ENCODE results near the gene PTPRN2.
"Not testable (repeated sequence)": the region's sequence is repeated elsewhere in the genome, so short reads cannot be mapped to it uniquely, and the experiment has no call there.

The PTPRN2 gene

DNA sequence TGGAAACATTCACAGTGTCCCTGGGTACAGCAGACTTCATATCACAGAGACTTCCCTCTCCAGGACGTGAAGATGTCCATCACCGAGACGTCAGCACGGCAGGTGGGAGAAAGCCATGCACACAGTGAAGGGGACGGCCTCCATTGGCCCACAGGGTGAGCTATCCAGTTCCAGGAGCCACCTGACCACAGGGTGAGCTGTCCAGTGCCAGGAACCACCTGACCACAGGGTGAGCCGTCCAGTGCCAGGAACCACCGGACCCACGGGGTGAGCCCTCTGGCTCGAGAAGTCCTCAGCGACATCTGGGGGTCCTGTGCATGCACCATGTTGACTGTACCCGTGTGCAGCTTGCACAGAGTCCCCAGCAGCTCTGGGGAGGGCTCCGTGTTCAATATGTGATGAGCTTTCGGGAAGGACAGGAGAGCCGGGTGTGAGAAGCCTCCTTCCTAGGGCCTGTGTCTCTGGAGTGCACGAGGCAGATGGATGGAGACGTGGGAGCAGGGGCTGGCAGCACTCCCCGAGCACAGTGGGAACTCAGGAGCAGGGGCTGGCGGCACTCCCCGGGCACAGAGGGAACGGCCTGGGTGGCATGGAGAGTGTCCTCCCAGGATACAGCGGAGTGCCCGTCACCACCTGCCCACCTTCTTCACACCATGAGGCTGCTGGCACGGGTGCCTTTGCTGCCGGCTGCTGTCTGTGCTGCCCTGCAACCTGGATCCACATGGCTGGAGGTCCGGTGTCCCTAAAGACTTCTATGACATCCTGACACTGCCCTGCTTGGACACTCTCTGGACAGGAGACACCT is 634.6 kb downstream of the PTPRN2 start:
- no peak for DNase-seq

DNA sequence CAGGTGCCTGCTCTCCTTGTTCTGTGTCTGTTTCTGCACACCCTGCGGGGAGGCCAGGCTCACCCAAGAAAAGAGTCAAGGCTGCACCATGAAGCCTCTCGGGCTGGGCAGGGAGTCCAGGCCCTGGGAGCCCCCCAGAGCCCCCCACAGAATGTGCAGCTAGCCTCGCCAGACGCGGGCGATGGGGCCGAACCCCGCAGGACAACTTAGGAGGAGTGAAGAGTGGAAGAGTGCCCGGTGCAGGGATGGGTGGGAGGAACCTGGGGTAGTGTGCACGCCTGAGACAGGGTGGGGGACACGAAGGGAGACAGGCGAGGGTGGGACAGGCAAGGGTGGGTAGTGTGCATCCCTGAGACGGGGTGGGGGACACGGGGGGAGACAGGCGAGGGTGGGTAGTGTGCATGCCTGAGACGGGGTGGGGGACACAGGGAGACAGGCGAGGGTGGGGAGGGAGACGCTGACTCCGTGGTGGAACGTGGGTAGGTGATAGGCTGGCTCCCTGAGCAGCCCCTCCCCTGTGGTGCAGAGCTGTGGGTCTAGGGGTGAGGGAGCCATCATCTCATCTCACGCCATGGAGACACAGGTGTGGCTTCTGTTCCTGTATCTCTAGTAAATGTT is 635.5 kb downstream of the PTPRN2 start:
- DNase-seq = no peak

DNA sequence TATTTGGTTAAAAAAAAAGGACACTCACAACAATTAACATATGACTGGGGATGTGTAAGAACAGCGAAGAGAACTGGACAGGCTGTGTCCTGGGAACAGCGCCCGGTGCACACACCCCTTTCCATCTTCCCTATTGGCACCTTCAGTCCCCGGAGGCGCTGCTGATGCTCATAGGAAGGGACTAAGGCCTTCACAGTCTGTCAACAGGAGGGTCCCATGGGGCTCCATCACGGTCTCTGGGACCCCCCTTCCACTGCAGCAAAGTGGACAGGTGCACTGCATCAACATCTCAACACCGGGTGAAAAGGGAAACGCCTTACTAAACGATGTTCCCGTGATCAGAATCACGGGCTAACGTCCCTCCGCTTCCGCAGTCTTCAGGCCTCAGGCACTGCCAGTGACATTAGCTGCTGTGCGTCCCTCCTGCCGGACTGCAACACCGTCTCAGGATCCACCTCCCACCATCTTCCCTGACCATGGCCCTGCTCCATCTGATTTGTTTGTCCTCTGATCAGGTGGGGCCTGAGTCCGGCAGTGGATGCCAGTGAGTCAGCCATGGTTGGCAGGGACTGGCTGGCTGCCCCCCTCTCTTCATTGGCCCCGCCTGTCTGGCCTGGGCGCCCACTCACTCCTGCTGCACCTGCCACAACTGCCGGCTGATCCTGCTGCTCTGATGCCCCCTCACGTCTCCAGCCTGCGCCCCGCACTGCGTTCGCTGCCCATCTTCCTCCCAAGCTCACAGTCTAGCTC is 636.1 kb downstream of the PTPRN2 start:
- no peak for DNase-seq

DNA sequence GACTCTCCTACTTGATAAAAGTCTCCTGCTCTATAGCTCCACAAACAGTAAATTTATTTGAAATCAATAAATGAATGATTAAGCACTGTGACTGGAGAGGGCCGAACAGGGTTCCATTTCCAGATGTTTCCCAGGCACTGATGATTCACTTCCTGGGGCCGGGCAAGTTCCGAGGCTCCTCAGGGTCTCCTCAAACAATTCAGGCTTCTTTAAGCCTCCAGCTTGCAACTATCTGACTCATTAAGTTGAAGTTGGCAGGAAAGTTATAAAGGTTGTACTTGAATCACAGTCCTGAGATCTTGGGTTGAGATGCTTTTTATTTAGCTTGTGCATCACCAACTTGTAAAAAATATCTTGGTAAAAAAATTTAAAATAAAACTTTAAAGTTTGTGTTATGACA is 637.9 kb downstream of the PTPRN2 start:
- DNase-seq = no peak

DNA sequence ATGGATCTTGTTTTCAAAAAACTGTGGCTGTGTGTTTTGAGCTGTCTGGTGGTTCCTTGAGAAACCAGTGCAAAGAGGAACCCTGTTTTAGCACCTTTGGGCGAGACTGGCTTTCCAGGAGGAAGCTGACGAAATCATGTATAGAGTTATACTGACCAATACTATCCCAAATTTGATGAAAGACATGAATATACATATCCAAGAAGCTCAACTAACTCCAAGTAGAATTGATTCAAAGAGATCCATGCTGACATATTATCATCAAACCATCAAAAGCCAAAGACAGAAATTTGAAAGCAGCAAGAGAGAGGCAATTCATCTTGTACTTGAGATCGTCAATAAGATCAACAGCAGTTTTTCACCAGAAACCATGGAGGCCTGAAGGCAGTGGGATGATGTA is 640.1 kb downstream of the PTPRN2 start:
- DNase-seq = no peak

- DNase-seq = no peak
These were observed 641.1 kb downstream of the PTPRN2 start for GRCh38 chr7:157946398-157947060.

DNA sequence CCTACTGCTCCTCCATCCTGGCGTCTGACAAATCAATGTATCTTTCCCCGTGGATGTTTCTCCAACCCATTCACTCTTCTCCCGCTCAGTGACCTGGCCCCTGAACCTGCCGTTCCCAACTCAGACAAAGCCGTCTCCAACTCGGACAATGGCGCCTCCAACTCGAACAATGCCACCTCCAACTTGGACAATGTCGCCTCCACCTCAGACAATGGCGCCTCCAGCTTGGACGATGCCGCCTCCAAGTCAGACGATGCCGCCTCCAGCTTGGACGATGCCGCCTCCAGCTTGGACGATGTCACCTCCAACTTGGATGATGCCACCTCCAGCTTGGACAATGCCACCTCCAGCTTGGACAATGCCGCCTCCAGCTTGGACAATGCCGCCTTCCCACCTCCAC is 642.2 kb downstream of the PTPRN2 start:
- DNase-seq = no peak

GRCh38 chr7:157944734-157945291 is 642.8 kb downstream of the PTPRN2 start:
- no peak for DNase-seq

DNA sequence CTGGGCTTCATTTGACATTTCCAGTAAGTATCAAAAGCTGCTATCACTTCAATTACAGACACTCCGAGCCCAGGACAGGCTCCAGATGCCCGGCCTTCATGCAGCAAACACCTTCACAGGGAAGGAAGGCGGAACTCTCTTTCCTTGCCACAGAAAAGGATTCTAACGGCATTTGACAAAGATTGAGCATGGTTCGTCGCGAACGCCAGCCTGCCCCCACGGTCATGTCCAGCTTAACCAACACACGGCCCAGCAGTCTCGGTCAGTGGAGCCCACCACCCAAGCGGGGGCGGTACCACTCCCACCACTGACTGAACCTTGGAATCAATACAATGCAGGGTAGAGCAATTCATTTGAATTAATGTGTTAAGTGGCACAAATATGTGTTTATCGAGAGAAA is 643.6 kb downstream of the PTPRN2 start:
- DNase-seq = no peak

GRCh38 chr7:157943561-157943960 is 644.1 kb downstream of the PTPRN2 start:
- no peak for DNase-seq

DNA sequence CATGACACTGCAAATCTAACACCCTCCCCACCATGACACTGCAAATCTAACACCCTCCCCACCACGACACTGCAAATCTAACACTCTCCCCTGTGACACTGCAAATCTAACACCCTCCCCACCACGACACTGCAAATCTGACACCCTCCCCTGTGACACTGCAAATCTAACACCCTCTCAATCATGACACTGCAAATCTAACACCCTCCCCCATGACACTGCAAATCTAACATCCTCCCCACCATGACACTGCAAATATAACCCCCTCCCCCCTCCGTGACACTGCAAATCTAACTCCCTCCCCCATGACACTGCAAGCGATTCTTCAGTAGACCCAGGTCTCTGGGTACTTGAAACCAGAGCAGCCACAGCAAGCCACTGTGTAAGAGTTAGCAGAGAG is 646.4 kb downstream of the PTPRN2 start:
- DNase-seq = no peak

DNA sequence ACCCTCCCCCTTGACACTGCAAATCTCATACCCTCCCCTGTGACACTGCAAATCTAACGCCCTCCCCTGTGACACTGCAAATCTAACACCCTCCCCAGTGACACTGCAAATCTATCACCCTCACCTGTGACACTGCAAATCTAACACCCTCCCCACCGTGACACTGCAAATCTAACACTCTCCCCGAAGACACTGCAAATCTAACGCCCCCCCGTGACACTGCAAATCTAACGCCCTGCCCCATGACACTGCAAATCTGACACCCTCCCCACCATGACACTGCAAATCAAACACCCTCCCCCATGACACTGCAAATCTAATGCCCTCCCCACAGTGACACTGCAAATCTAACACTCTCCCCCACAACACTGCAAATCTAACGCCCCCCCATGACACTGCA is 647.1 kb downstream of the PTPRN2 start:
- DNase-seq = no peak

- DNase-seq = no peak
These were observed 649.4 kb downstream of the PTPRN2 start for GRCh38 chr7:157938211-157938610.

GRCh38 chr7:157937406-157937805 is 650.2 kb downstream of the PTPRN2 start:
- no peak for DNase-seq

DNA sequence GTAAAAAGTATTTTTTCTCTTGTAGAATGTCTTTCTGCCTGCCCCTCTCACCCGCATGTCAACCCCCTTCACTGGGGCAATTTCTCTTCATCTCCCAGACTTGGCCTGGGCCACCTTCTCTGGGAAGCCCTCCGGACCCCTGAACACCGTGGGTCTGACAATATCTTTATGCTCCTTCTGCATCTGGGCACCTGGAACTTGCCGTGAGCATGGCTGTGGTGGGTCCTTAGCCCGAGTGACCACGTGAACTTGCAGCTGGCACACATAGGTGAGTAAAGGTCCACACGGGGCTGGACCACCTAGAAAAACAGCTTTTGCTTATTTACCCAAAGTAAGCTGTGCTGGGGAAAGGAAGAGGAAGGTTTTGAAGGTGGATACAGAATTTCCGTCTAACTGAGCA is 650.6 kb downstream of the PTPRN2 start:
- DNase-seq = no peak

DNA sequence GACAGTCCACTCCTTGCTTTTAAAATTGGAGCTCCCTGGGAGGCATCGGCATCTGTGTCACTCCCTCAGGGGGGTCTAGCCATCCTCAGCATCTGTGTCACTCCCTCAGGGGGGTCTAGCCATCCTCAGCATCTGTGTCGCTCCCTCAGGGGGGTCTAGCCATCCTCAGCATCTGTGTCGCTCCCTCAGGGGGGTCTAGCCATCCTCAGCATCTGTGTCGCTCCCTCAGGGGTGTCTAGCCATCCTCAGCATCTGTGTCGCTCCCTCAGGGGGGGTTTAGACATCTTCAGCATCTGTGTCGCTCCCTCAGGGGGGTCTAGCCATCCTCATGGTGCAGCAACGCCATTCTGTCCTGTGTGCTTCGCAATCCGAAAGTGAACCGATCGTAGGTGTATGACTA is 651.9 kb downstream of the PTPRN2 start:
- not testable (repeated sequence) for DNase-seq

- DNase-seq = not testable (repeated sequence)
These were observed 654.1 kb downstream of the PTPRN2 start for GRCh38 chr7:157933219-157934155.

DNA sequence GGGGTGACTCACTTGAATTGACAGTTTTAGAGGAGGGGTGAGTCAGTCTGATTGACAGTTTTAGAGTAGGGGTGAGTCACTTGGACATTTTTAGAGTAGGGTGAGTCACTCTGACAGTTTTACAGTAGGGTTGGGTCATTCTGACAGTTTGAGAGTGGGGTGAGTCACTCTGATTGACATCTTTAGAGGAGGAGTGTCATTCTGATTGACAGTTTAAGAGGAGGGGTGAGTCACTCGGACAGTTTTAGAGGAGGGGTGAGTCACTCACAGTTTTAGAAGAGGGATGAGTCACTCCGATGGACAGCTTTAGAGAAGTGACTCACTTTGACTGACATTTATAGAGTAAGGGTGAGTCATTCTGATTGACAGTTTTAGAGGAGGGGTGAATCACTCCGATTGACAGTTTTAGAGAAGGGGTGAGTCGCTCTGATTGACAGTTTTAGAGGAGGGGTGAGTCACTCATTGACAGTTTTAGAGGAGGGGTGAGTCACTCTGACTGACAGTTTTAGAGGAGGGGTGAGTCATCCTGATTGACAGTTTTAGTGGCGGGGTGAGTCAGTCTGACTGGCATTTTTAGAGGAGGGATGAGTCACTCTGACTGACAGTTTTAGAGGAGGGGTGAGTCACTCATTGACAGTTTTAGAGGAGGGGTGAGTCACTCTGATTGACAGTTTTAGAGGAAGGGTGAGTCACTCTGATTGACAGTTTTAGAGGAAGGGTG is 655.0 kb downstream of the PTPRN2 start:
- DNase-seq = no peak

DNA sequence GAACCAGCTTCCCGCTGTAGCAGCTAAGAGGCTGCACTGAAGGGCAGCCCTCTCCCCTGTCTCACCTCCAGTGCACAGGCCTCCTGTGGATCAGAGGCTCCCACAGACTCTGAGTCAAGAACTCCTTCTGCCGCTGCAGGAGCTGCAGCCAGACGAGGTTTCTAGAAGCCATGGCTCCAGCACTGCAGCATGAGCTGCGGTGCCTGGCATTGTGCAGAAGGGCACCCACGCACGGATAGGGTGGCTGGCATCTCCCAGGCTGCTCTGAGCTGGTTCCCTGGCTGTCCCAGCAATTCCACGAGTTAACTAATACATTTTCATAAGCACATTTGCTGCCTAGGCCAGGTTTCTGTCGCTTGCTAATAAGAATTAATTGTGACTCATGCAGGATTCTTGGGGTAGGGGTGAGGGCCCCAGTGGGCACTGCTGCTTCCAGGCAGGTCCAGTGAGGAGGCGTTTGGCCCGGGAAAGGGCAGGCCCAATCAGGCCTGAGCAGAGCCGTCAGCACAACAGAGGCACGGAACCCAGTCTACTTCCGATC is 656.6 kb downstream of the PTPRN2 start:
- no peak for DNase-seq

- no peak for DNase-seq
These were observed 657.2 kb downstream of the PTPRN2 start for GRCh38 chr7:157930441-157930840.

DNA sequence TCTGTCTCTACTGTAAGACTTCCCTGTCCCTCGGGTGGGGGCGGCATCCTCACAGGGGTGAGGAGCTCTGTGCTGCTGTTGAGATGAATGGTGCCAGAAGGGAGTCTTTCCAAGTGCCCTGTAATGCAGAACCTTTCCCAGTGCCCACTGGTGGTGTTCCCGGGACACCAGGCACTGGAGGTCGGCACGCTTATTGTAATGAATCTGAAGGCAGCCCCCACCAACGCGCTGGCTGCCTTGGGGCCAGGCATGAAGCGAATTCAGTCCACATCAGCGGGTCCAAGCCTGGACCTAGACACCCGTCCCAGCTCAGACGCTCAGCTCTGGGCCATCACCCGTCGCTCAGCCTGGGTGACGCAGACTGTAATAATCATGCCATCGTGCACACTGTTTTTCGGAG is 658.0 kb downstream of the PTPRN2 start:
- no peak for DNase-seq

All from NCI-H524 (cell line).